IMR-90 (cell line): Measurements from ENCODE around the gene ADCK1. TPM values are rescaled to one million over a fixed set of nuclear protein-coding genes. Genes with fewer than 3 reads are reported as not detected.

Experiments used
- ATAC-seq: fragments of 200-7000 bp; cut with Tn5 transposase; 2 replicates; pipeline ENCODE4 v1.9.1; 2020; ENCODE audit warnings: low read depth, mild to moderate bottlenecking, moderate library complexity
- BruUV-seq: library from RNA; stranded (reverse); fragments of 400-500 nt; replicated peaks from 2 replicates; lab custom pipeline; 2021; lab: Mats Ljungman, UMichigan
- CTCF ChIA-PET: fragments of 300-600 bp; formaldehyde crosslinking; extraction: SDS; loops from one replicate; lab custom pipeline; 2021; ENCODE audit warnings: antibody characterized with exemption; lab: Yijun Ruan, JAX
- POLR2A ChIA-PET: fragments of 300-600 bp; sonication (Branson Sonifier 250); formaldehyde crosslinking; loops from one replicate; lab custom pipeline; 2022; ENCODE audit warnings: antibody characterized with exemption; ENCODE audit not compliant: unreplicated experiment; lab: Charles Lee
- DNase-seq: peaks from one replicate; pipeline ENCODE4 v3.0.0; 2013
- H2AFZ ChIP-seq: replicated peaks from 2 replicates; pipeline ENCODE3; 2013; ENCODE audit warnings: low read length, mild to moderate bottlenecking; ENCODE audit not compliant: poor library complexity
- H2AK5ac ChIP-seq: 2 replicates; pipeline ENCODE4 v1.6.1; 2013; ENCODE audit warnings: low read depth, low read length, inconsistent platforms
- H2AK9ac ChIP-seq: replicated peaks from 2 replicates; pipeline ENCODE3; 2013; ENCODE audit warnings: mild to moderate bottlenecking, low read depth, low read length, moderate library complexity; ENCODE audit not compliant: poor library complexity
- H2BK120ac ChIP-seq: 2 replicates; pipeline ENCODE4 v1.6.1; 2013; ENCODE audit warnings: low read depth, low read length, inconsistent platforms
- H2BK15ac ChIP-seq: 3 replicates; pipeline ENCODE4 v1.6.1; 2013; ENCODE audit warnings: low read depth, low read length, inconsistent platforms
- H2BK20ac ChIP-seq: 2 replicates; pipeline ENCODE4 v1.6.1; 2013; ENCODE audit warnings: low read depth, mild to moderate bottlenecking, inconsistent platforms, low read length, moderate library complexity
- H2BK5ac ChIP-seq: 2 replicates; pipeline ENCODE4 v1.6.1; 2013; ENCODE audit warnings: mild to moderate bottlenecking, low read depth, low read length, inconsistent platforms; ENCODE audit not compliant: poor library complexity, severe bottlenecking
- H3K14ac ChIP-seq: replicated peaks from 2 replicates; pipeline ENCODE4 v1.6.1; 2013; ENCODE audit warnings: low read depth, low read length, inconsistent platforms
- H3K18ac ChIP-seq: 2 replicates; pipeline ENCODE4 v1.6.1; 2013; ENCODE audit warnings: low read depth, low read length, control low read depth
- H3K23ac ChIP-seq: 2 replicates; pipeline ENCODE4 v1.6.1; 2013; ENCODE audit warnings: low read depth, low read length, inconsistent platforms
- H3K27ac ChIP-seq: 2 replicates; pipeline ENCODE4 v1.5.1; 2013; ENCODE audit warnings: mild to moderate bottlenecking, control low read depth, low read length; ENCODE audit not compliant: insufficient read depth
- H3K27me3 ChIP-seq: 2 replicates; pipeline ENCODE4 v1.6.1; 2013; ENCODE audit warnings: low read length; ENCODE audit not compliant: control insufficient read depth, insufficient read depth
- H3K36me3 ChIP-seq: 2 replicates; pipeline ENCODE4 v1.6.1; 2013; ENCODE audit warnings: low read length, mixed read lengths; ENCODE audit not compliant: control insufficient read depth, insufficient read depth
- H3K4ac ChIP-seq: 2 replicates; pipeline ENCODE4 v1.6.1; 2013; ENCODE audit warnings: low read depth, low read length, inconsistent platforms
- H3K4me1 ChIP-seq: 2 replicates; pipeline ENCODE4 v1.6.1; 2013; ENCODE audit warnings: low read length, mixed read lengths; ENCODE audit not compliant: control insufficient read depth, insufficient read depth
- H3K4me2 ChIP-seq: 2 replicates; pipeline ENCODE4 v1.6.1; 2013; ENCODE audit warnings: low read depth, mild to moderate bottlenecking, control low read depth, low read length, moderate library complexity
- H3K4me3 ChIP-seq: 2 replicates; pipeline ENCODE4 v1.5.1; 2013; ENCODE audit warnings: low read depth, mild to moderate bottlenecking, control low read depth, low read length, moderate library complexity; ENCODE audit not compliant: insufficient read depth
- H3K56ac ChIP-seq: 2 replicates; pipeline ENCODE4 v1.6.1; 2013; ENCODE audit warnings: low read length, inconsistent platforms; ENCODE audit not compliant: insufficient read depth; ENCODE audit errors: extremely low read depth
- H3K79me1 ChIP-seq, 2 experiments: 2 replicates each; pipeline ENCODE4 v1.6.1; 2013; ENCODE audit warnings: low read length in 2 of 2, inconsistent platforms in 1 of 2, low read depth in 1 of 2
- H3K9ac ChIP-seq: 2 replicates; pipeline ENCODE4 v1.6.1; 2013; ENCODE audit warnings: low read depth, low read length, control low read depth
- H3K9me1 ChIP-seq: 2 replicates; pipeline ENCODE4 v1.6.1; 2013; ENCODE audit warnings: low read length, inconsistent platforms; ENCODE audit not compliant: insufficient read depth
- H3K9me3 ChIP-seq: 2 replicates; pipeline ENCODE4 v1.6.1; 2013; ENCODE audit warnings: low read length; ENCODE audit not compliant: control insufficient read depth, insufficient read depth
- H4K20me1 ChIP-seq: 2 replicates; pipeline ENCODE4 v1.6.1; 2013; ENCODE audit warnings: low read length, inconsistent platforms; ENCODE audit not compliant: insufficient read depth
- H4K5ac ChIP-seq: 2 replicates; pipeline ENCODE4 v1.6.1; 2013; ENCODE audit warnings: mild to moderate bottlenecking, low read depth, low read length, control low read depth
- H4K8ac ChIP-seq, 2 experiments: 2 replicates each; pipeline ENCODE4 v1.6.1; 2013; ENCODE audit warnings: low read depth in 2 of 2, low read length in 2 of 2, control low read depth in 1 of 2, inconsistent platforms in 1 of 2
- H4K91ac ChIP-seq: 2 replicates; pipeline ENCODE4 v1.6.1; 2013; ENCODE audit warnings: low read depth, low read length, inconsistent platforms; ENCODE audit not compliant: insufficient read depth
- BHLHE40 ChIP-seq: fragments of 150-350 bp; IDR thresholded peaks from 2 replicates; pipeline ENCODE4 v1.6.1; 2016; ENCODE audit warnings: mild to moderate bottlenecking, low read depth, low read length
- CEBPB ChIP-seq: IDR thresholded peaks from 2 replicates; pipeline ENCODE4 v1.6.1; 2012; ENCODE audit warnings: low read depth, low read length, improper control_type of control experiment
- CHD1 ChIP-seq: IDR thresholded peaks from 2 replicates; pipeline ENCODE4 v1.6.1; 2012; ENCODE audit warnings: low read depth, low read length, improper control_type of control experiment
- ELK1 ChIP-seq: fragments of 150-350 bp; IDR thresholded peaks from 2 replicates; pipeline ENCODE4 v1.6.1; 2016; ENCODE audit warnings: low read depth, mild to moderate bottlenecking, low read length, moderate library complexity, borderline replicate concordance
- FOS ChIP-seq: fragments of 150-350 bp; IDR thresholded peaks from 2 replicates; pipeline ENCODE4 v1.6.1; 2016; ENCODE audit warnings: low read depth, low read length
- MAFK ChIP-seq: IDR thresholded peaks from 2 replicates; pipeline ENCODE4 v1.6.1; 2012; ENCODE audit warnings: low read depth, low read length, improper control_type of control experiment
- MAZ ChIP-seq: IDR thresholded peaks from 2 replicates; pipeline ENCODE4 v1.6.1; 2012; ENCODE audit warnings: low read depth, mild to moderate bottlenecking, low read length, improper control_type of control experiment, moderate library complexity, borderline replicate concordance
- MXI1 ChIP-seq: IDR thresholded peaks from 2 replicates; pipeline ENCODE4 v1.6.1; 2012; ENCODE audit warnings: low read depth, mild to moderate bottlenecking, low read length, moderate library complexity, borderline replicate concordance
- NFE2L2 ChIP-seq: fragments of 150-350 bp; IDR thresholded peaks from 2 replicates; pipeline ENCODE4 v1.6.1; 2016; ENCODE audit warnings: low read depth, mild to moderate bottlenecking, low read length
- POLR2A ChIP-seq: IDR thresholded peaks from 2 replicates; pipeline ENCODE4 v1.6.1; 2012; ENCODE audit warnings: mild to moderate bottlenecking, low read depth, low read length
- RAD21 ChIP-seq: IDR thresholded peaks from 2 replicates; pipeline ENCODE4 v1.6.1; 2012; ENCODE audit warnings: low read length, improper control_type of control experiment
- RCOR1 ChIP-seq: IDR thresholded peaks from 2 replicates; pipeline ENCODE4 v1.6.1; 2012; ENCODE audit warnings: mild to moderate bottlenecking, low read length, improper control_type of control experiment; ENCODE audit not compliant: insufficient replicate concordance
- RFX5 ChIP-seq: IDR thresholded peaks from 2 replicates; pipeline ENCODE4 v1.8.0; 2012; ENCODE audit warnings: low read depth, mild to moderate bottlenecking, low read length, moderate library complexity
- WGBS, 2 experiments: methylation state at CpG; one replicate each; pipeline versions ENCODE4 v1.1.5 to v1.1.7; 2013; ENCODE audit warnings: missing lambda C conversion rate in 2 of 2; ENCODE audit not compliant: insufficient read length in 1 of 2; ENCODE audit errors: extremely low coverage in 2 of 2; 5-methylcytosine and 5-hydroxymethylcytosine counted together
- dilution Hi-C: fragments of 300-500 bp; cut with HindIII; formaldehyde crosslinking; loops from one replicate; pipeline ENCODE4 v1.14.3; 2018; ENCODE audit warnings: low sequenced_read_pairs; ENCODE audit not compliant: unreplicated experiment
- in situ Hi-C: fragments of 300-500 bp; cut with MboI; formaldehyde crosslinking; loops from 3 replicates; pipeline ENCODE4 v1.14.3; 2019; ENCODE audit warnings: low sequenced_read_pairs, inconsistent platforms, mixed read lengths
- intact Hi-C: fragments of 100-400 bp; cut with micrococcal nuclease; formaldehyde crosslinking; loops from 2 replicates; pipeline ENCODE4 v1.10.0; 2022
- polyA plus RNA-seq, 3 experiments: library from polyadenylated mRNA; depleted of rRNA; stranded (reverse); fragments of >200 nt; gene quantifications; 2 replicates each; pipeline ENCODE4 v1.2.3, GENCODE V29; 2012; ENCODE audit warnings: low replicate concordance in 1 of 3
- total RNA-seq: library from RNA; depleted of rRNA; stranded (reverse); fragments of >200 nt; gene quantifications from 2 replicates; pipeline ENCODE4 v1.2.3, GENCODE V29; 2012
- TF ChIP-seq, protein P1 (sequence below): conservative IDR thresholded peaks from 2 replicates; pipeline ENCODE4 v1.5.1; 2012; ENCODE audit warnings: mild to moderate bottlenecking, low read depth, low read length, improper control_type of control experiment

Gene ADCK1
- total and polyA plus RNA-seq, 2 of the 4 experiments (the other 2 are of a cell fraction) = 1.6 to 4.6 TPM

- no peak overlapping the region for H3K14ac ChIP-seq
- CTCF ChIA-PET = no interaction called here
- H3K27me3 ChIP-seq = peaks cover 2% of the 10 kb centered on the region; the same call in 1 of the 2 replicates
- no peak overlapping the region for H3K18ac ChIP-seq
- 73% methylated on average over 4 of the region's 6 CpGs; no CpG with 5 or more reads in 1 of the 2 experiments for WGBS, 2 experiments
- BruUV-seq = no TSS peak
- H3K23ac ChIP-seq = no peak overlapping the region
- no peak overlapping the region for H2BK5ac ChIP-seq
- no peak overlapping the region for H3K27ac ChIP-seq
- H3K56ac ChIP-seq = no peak overlapping the region
- no peak overlapping the region for H2AK5ac ChIP-seq
- POLR2A ChIA-PET = no interaction called here
- no peaks in the 10 kb centered on the region for H4K20me1 ChIP-seq
- in situ Hi-C loops (no loop called here), dilution Hi-C loops (no loop called here), intact Hi-C loops (no loop called here)
- H3K9me3 ChIP-seq = no peaks in the 10 kb centered on the region; the same call in 1 of the 2 replicates
- H3K36me3 ChIP-seq = no peaks in the 10 kb centered on the region
- no peak overlapping the region for H2BK15ac ChIP-seq
- H4K91ac ChIP-seq = no peak overlapping the region
- H3K9ac ChIP-seq = no peak overlapping the region
- no peak overlapping the region for H4K5ac ChIP-seq
- no peak overlapping the region for H2BK20ac ChIP-seq
- H3K4me2 ChIP-seq = no peak overlapping the region
- H3K9me1 ChIP-seq = no peaks in the 10 kb centered on the region
- DNase-seq (no peak), ATAC-seq (no peak)
- no peaks in the 10 kb centered on the region for H3K4me1 ChIP-seq
- H4K8ac ChIP-seq = no peak overlapping the region
- no peak overlapping the region for H2AFZ ChIP-seq
- H3K4ac ChIP-seq = no peak overlapping the region
- no peaks in the 10 kb centered on the region for H3K79me1 ChIP-seq
- TF ChIP-seq FOS (no peak), POLR2A (no peak), RCOR1 (no peak), NFE2L2 (no peak), CEBPB (no peak), RAD21 (no peak), MAFK (no peak), ELK1 (no peak), BHLHE40 (no peak), MXI1 (no peak), RFX5 (no peak), CHD1 (no peak), MAZ (no peak)
- TF ChIP-seq, protein P1, sequence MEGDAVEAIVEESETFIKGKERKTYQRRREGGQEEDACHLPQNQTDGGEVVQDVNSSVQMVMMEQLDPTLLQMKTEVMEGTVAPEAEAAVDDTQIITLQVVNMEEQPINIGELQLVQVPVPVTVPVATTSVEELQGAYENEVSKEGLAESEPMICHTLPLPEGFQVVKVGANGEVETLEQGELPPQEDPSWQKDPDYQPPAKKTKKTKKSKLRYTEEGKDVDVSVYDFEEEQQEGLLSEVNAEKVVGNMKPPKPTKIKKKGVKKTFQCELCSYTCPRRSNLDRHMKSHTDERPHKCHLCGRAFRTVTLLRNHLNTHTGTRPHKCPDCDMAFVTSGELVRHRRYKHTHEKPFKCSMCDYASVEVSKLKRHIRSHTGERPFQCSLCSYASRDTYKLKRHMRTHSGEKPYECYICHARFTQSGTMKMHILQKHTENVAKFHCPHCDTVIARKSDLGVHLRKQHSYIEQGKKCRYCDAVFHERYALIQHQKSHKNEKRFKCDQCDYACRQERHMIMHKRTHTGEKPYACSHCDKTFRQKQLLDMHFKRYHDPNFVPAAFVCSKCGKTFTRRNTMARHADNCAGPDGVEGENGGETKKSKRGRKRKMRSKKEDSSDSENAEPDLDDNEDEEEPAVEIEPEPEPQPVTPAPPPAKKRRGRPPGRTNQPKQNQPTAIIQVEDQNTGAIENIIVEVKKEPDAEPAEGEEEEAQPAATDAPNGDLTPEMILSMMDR = no peak
- no peak overlapping the region for H3K4me3 ChIP-seq
- H2BK120ac ChIP-seq = no peak overlapping the region
- no peak overlapping the region for H2AK9ac ChIP-seq
Observed at GRCh38 chr14:77979171-77979570, 179.3 kb downstream of the ADCK1 start.
